Body of pancreas (tissue), 4 donors: ENCODE measurements around the gene SLC7A4.

Source experiments
- POLR2A ChIP-seq, 3 donors: fragments of 450-650 bp; IDR thresholded peaks; one replicate each; pipeline ENCODE4 v1.6.1; 2016; ENCODE audit warnings: antibody characterized with exemption in 3 of 3, mild to moderate bottlenecking in 2 of 3
- TF ChIP-seq, protein P1 (sequence below), 7 experiments: fragments of 450-650 bp in 4 of 7; fragments of 200-600 bp in 3 of 7; sonication (generic) in 3 of 7; IDR thresholded peaks; one replicate each; pipeline ENCODE4 v1.5.1; 2016 to 2019; ENCODE audit warnings: antibody characterized with exemption in 7 of 7

DNA sequence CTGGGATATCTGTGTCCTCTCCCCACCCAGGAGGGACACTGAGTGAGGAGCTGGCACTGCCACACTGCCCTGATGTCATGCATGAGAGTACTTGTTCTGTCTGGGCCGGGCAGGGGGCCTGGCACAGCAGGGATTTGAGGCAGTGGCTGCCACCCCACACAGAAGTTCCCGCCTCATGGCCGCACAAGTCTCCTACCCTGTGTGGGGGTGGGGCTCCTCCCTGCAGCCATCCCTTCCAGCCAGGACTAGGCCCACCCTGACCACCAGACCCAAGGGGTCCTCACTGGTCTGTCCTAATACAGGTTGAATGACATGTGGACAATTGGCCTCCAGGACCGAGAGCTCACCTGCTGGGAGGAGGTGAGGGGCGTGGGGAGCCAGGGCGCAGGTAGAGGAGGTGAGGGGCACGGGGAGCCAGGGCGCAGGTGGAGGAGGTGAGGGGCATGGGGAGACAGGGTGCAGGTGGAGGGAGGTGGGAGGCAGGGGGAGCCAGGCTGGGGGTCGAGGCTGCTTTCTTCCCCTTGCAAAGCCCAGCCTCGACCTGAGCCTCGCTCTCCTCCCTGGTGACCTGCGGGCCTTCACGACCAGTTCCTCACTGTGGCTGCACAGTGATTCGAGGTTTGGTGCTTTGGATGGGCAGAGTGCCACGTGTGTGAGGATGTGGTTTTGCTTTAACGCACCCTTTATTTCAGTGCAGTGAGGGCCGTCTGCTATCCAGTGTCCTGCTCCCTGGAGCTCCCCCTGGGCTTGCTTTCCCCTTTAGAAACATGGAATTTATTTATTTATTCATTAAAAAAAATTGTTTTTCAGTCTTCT is 42.8 kb downstream of the SLC7A4 start:
- no peak for TF ChIP-seq POLR2A (IDR thresholded peaks at IDR 0.05)
- TF ChIP-seq, protein P1, sequence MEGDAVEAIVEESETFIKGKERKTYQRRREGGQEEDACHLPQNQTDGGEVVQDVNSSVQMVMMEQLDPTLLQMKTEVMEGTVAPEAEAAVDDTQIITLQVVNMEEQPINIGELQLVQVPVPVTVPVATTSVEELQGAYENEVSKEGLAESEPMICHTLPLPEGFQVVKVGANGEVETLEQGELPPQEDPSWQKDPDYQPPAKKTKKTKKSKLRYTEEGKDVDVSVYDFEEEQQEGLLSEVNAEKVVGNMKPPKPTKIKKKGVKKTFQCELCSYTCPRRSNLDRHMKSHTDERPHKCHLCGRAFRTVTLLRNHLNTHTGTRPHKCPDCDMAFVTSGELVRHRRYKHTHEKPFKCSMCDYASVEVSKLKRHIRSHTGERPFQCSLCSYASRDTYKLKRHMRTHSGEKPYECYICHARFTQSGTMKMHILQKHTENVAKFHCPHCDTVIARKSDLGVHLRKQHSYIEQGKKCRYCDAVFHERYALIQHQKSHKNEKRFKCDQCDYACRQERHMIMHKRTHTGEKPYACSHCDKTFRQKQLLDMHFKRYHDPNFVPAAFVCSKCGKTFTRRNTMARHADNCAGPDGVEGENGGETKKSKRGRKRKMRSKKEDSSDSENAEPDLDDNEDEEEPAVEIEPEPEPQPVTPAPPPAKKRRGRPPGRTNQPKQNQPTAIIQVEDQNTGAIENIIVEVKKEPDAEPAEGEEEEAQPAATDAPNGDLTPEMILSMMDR (IDR thresholded peaks at IDR 0.05), result no peak
